Hepatocyte (in vitro differentiated cells): ENCODE measurements around the gene YTHDF2. TPM values are rescaled to one million over a fixed set of nuclear protein-coding genes. Genes with fewer than 3 reads are reported as not detected.

Experiments used
- DNase-seq: peaks from one replicate; pipeline ENCODE4 v3.0.0-alpha.2; 2016; ENCODE audit warnings: low spot score
- H2AFZ ChIP-seq: fragments of 200-600 bp; sonication (generic); 2 replicates; pipeline ENCODE4 v1.6.0; 2016; ENCODE audit warnings: antibody characterized with exemption, mild to moderate bottlenecking
- H3K27ac ChIP-seq: fragments of 200-600 bp; sonication (generic); 2 replicates; pipeline ENCODE4 v1.5.1; 2016; ENCODE audit warnings: mild to moderate bottlenecking
- H3K27me3 ChIP-seq: fragments of 200-600 bp; sonication (generic); 2 replicates; pipeline ENCODE4 v1.6.1; 2016
- H3K36me3 ChIP-seq: fragments of 200-600 bp; sonication (generic); replicated peaks from 2 replicates; pipeline ENCODE4 v1.5.1; 2016; ENCODE audit warnings: low read depth; ENCODE audit not compliant: insufficient read depth
- H3K4me1 ChIP-seq: fragments of 200-600 bp; sonication (generic); 2 replicates; pipeline ENCODE4 v1.5.1; 2016; ENCODE audit warnings: mild to moderate bottlenecking, moderate library complexity; ENCODE audit not compliant: insufficient read depth
- H3K4me2 ChIP-seq: fragments of 200-600 bp; sonication (generic); 2 replicates; pipeline ENCODE4 v1.6.0; 2016
- H3K4me3 ChIP-seq: fragments of 200-600 bp; sonication (generic); 2 replicates; pipeline ENCODE4 v1.5.1; 2016; ENCODE audit warnings: mild to moderate bottlenecking
- H3K79me2 ChIP-seq: fragments of 200-600 bp; sonication (generic); 2 replicates; pipeline ENCODE4 v1.6.0; 2017; ENCODE audit warnings: mild to moderate bottlenecking
- H3K9me2 ChIP-seq: fragments of 200-600 bp; sonication (generic); replicated peaks from 2 replicates; pipeline ENCODE4 v1.6.0; 2017; ENCODE audit warnings: mild to moderate bottlenecking; ENCODE audit not compliant: insufficient read depth
- H3K9me3 ChIP-seq: fragments of 200-600 bp; sonication (generic); 2 replicates; pipeline ENCODE4 v1.5.1; 2016; ENCODE audit warnings: low read depth, mild to moderate bottlenecking
- H4K20me1 ChIP-seq: fragments of 200-600 bp; sonication (generic); 2 replicates; pipeline ENCODE4 v1.6.0; 2016; ENCODE audit warnings: mild to moderate bottlenecking; ENCODE audit not compliant: insufficient read depth, poor library complexity, severe bottlenecking
- EZH2 ChIP-seq: fragments of 200-600 bp; sonication (generic); IDR thresholded peaks from 2 replicates; pipeline ENCODE4 v1.6.1; 2016; ENCODE audit warnings: antibody characterized with exemption, mild to moderate bottlenecking, borderline replicate concordance
- EZH2phosphoT487 ChIP-seq: fragments of 200-600 bp; sonication (generic); IDR thresholded peaks from one replicate; pipeline ENCODE4 v1.6.1; 2018; ENCODE audit warnings: antibody characterized with exemption, mild to moderate bottlenecking, low read depth, moderate library complexity; ENCODE audit not compliant: unreplicated experiment, severe bottlenecking
- WGBS: methylation state at CpG from one replicate; pipeline ENCODE4 v1.1.6; 2016; ENCODE audit warnings: low lambda C conversion rate; ENCODE audit errors: missing lambda C conversion rate; 5-methylcytosine and 5-hydroxymethylcytosine counted together
- polyA plus RNA-seq: library from polyadenylated mRNA; unstranded; fragments of >200 nt; fragmentation: Nextera tagmentation; extraction: Ambion mirVana; gene quantifications from 2 replicates; pipeline ENCODE4 v1.2.1, GENCODE V29; 2016
- total RNA-seq: library from RNA; depleted of rRNA; stranded (reverse); fragments of >200 nt; gene quantifications from 2 replicates; pipeline ENCODE4 v1.2.3, GENCODE V29; 2014
- TF ChIP-seq, protein P1 (sequence below): fragments of 200-600 bp; sonication (generic); IDR thresholded peaks from 2 replicates; pipeline ENCODE4 v1.5.1; 2016; ENCODE audit warnings: antibody characterized with exemption, mild to moderate bottlenecking; ENCODE audit not compliant: poor library complexity

YTHDF2 gene
- total and polyA plus RNA-seq, 2 experiments from 2014 or later = 71.9 to 83.3 TPM

DNA sequence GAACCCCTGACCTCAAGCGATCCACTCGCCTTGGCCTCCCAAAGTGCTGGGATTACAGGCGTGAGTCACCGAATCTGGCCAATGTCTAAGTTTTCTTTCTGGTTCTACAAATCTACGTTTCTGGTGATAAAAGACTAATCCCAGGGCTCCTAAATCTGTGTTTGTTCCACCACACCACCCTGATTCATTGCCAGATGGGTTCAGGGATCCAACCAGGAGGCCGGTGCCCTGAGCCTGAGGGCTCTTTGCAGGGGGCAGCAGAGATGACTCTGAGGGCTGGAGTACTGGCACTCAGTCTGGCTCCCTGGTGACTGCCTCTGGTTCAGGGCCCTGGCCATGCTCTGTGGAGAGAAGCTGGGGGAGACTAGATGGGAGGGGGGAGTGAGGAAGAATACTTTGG lies 64.7 kb downstream of the YTHDF2 start:
- TF ChIP-seq EZH2phosphoT487 (no peak), EZH2 (no peak)
- TF ChIP-seq, protein P1, sequence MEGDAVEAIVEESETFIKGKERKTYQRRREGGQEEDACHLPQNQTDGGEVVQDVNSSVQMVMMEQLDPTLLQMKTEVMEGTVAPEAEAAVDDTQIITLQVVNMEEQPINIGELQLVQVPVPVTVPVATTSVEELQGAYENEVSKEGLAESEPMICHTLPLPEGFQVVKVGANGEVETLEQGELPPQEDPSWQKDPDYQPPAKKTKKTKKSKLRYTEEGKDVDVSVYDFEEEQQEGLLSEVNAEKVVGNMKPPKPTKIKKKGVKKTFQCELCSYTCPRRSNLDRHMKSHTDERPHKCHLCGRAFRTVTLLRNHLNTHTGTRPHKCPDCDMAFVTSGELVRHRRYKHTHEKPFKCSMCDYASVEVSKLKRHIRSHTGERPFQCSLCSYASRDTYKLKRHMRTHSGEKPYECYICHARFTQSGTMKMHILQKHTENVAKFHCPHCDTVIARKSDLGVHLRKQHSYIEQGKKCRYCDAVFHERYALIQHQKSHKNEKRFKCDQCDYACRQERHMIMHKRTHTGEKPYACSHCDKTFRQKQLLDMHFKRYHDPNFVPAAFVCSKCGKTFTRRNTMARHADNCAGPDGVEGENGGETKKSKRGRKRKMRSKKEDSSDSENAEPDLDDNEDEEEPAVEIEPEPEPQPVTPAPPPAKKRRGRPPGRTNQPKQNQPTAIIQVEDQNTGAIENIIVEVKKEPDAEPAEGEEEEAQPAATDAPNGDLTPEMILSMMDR = no peak
- Histone ChIP-seq H3K36me3 (no peaks in the 10 kb centered on the region), H3K9me2 (no peaks in the 10 kb centered on the region), H2AFZ (no peak overlapping the region), H3K4me1 (no peaks in the 10 kb centered on the region), H3K79me2 (no peaks in the 10 kb centered on the region), H3K9me3 (no peaks in the 10 kb centered on the region), H3K4me2 (no peak overlapping the region), H3K27ac (no peak overlapping the region), H3K4me3 (no peak overlapping the region), H4K20me1 (no peaks in the 10 kb centered on the region), H3K27me3 (no peaks in the 10 kb centered on the region)
- WGBS = 70% methylated on average over 6 of the region's 6 CpGs
- no peak for DNase-seq

DNA sequence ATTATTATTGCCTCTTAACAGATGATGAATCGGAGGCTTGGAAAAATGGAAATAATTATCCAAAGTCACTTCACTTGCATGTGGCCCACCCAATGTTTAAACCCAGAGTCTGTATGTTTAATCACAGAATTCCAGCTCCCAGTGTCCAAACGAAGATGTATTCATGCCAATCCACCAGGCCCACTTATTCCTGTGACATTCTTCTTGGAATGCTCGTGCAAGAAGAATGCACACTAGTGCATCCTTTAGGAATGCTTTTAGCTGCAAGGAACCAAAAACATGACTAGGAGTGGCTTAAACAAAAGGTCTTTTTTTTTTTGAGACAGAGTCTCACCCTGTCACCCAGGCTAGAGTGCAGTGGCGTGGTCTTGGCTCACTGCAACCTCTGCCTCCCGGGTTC lies 66.3 kb downstream of the YTHDF2 start:
- WGBS = 77% methylated on average over 5 of the region's 5 CpGs
- H3K79me2 ChIP-seq = no peaks in the 10 kb centered on the region
- H3K27ac ChIP-seq = no peak overlapping the region
- H3K4me1 ChIP-seq = no peaks in the 10 kb centered on the region
- no peak overlapping the region for H3K4me2 ChIP-seq
- DNase-seq = no peak
- H2AFZ ChIP-seq = no peak overlapping the region
- H3K4me3 ChIP-seq = no peak overlapping the region
- no peaks in the 10 kb centered on the region for H3K36me3 ChIP-seq
- no peak for TF ChIP-seq EZH2phosphoT487
- TF ChIP-seq, protein P1 = no peak
- no peak for TF ChIP-seq EZH2
- no peaks in the 10 kb centered on the region for H3K9me2 ChIP-seq
- H3K9me3 ChIP-seq = no peaks in the 10 kb centered on the region
- no peaks in the 10 kb centered on the region for H4K20me1 ChIP-seq
- no peaks in the 10 kb centered on the region for H3K27me3 ChIP-seq

DNA sequence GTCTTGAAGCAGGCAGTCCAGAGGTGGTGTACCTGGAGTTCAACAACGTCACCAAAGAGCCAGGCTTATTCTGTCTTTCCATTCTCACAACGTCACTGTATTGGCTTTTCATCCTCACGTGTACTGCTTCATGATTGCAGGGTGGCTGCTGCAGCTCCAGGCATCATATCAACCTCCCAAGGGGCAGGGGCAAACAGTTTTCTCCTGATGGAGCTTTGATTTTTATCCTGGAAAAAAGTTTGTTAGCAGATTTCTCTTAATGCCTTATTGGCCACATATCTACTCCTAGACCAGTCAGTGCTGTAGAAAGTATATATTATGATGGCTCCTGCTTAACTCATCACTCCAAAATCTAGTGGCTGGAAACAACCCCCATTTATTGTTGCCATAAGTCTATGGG lies 66.9 kb downstream of the YTHDF2 start:
- Histone ChIP-seq H3K9me2 (no peaks in the 10 kb centered on the region), H3K36me3 (no peaks in the 10 kb centered on the region), H4K20me1 (no peaks in the 10 kb centered on the region), H3K27me3 (no peaks in the 10 kb centered on the region), H3K79me2 (no peaks in the 10 kb centered on the region), H3K4me1 (no peaks in the 10 kb centered on the region), H2AFZ (no peak overlapping the region), H3K4me2 (no peak overlapping the region), H3K27ac (no peak overlapping the region), H3K4me3 (no peak overlapping the region), H3K9me3 (no peaks in the 10 kb centered on the region)
- no peak for DNase-seq
- WGBS = 89% methylated on average over 3 of the region's 3 CpGs
- TF ChIP-seq EZH2 (no peak), EZH2phosphoT487 (no peak)
- TF ChIP-seq, protein P1 = no peak

DNA sequence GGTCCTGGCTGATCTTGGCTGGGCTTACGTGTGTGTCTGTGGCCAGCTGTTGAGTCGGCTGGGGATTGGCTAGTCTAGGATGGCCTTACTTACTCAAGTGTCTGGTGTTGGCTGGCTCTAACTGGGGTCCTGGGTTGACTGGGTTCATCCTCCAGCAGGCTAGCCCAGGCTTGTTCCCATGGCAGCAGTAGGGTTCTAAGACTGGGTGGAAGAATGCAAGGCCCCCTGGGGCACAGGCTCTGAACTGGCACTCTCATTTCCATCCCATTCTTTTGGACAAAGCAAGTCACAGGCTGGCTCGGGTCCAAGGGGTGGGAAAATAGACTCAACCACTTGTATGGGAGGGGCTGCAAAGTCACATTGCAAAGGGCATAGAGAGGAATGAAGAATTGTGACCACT lies 67.3 kb downstream of the YTHDF2 start:
- Histone ChIP-seq H3K9me3 (no peaks in the 10 kb centered on the region), H3K27ac (no peak overlapping the region), H3K9me2 (no peaks in the 10 kb centered on the region), H3K4me3 (no peak overlapping the region), H3K36me3 (no peaks in the 10 kb centered on the region), H4K20me1 (no peaks in the 10 kb centered on the region), H3K4me2 (no peak overlapping the region), H3K4me1 (no peaks in the 10 kb centered on the region), H3K27me3 (no peaks in the 10 kb centered on the region), H2AFZ (no peak overlapping the region), H3K79me2 (no peaks in the 10 kb centered on the region)
- no peak for DNase-seq
- WGBS = 84% methylated on average over 3 of the region's 3 CpGs
- TF ChIP-seq EZH2phosphoT487 = no peak
- TF ChIP-seq, protein P1 = no peak
- no peak for TF ChIP-seq EZH2
